G401 (cell line): ENCODE results near the gene ZBTB46. TPM values are rescaled to one million over a fixed set of nuclear protein-coding genes. Genes with fewer than 3 reads are reported as not detected.

ENCODE experiments used
- DNase-seq: peaks from one replicate; pipeline ENCODE4 v3.0.0-alpha.2; 2015; ENCODE audit warnings: low spot score
- in situ Hi-C: cut with HindIII; loops from 2 replicates; pipeline ENCODE4 v1.10.0; 2016; ENCODE audit warnings: low sequenced_read_pairs, mixed read lengths
- total RNA-seq: library from RNA; depleted of rRNA; stranded (reverse); fragments of >200 nt; shearing (Covaris generic); gene quantifications from 2 replicates; pipeline ENCODE4 v1.2.3, GENCODE V29; 2014

ZBTB46 gene
- total RNA-seq, 1 experiment from 2014 or later, result 42.5 TPM

GRCh38 chr20:63755933-63756647 is 75.0 kb downstream of the ZBTB46 start:
- peak; percentile 73 for DNase-seq
- in situ Hi-C loops, result no loop called here

DNA sequence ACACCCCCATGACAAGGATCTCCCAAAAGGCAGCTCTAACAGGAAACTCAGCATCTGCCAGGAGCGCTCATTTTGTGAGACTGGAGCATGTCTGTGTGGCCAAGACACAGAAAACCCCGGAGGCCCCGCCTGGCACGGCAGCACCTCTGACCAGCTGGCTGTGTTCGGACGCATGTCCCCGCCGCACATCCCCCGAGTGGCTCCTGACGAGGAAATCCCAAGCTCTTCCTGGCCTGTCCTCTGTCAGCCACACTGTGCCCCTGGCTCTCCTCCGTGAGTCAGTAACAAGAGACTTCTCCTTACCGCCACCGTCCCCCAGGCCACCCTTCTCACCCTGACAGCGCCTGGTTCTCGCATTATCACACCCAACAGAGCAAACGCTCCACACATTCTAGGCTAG is 77.1 kb downstream of the ZBTB46 start:
- in situ Hi-C loops, result no loop called here

GRCh38 chr20:63753381-63753780 is 77.7 kb downstream of the ZBTB46 start:
- in situ Hi-C loops, result no loop called here
- no peak for DNase-seq

More for the DNA sequence above, 77.1 kb downstream of the ZBTB46 start:
- peak; percentile 57 for DNase-seq

- in situ Hi-C loops, result no loop called here
- DNase-seq, result no peak
Measured at GRCh38 chr20:63752411-63753101, 78.5 kb downstream of the ZBTB46 start.

DNA sequence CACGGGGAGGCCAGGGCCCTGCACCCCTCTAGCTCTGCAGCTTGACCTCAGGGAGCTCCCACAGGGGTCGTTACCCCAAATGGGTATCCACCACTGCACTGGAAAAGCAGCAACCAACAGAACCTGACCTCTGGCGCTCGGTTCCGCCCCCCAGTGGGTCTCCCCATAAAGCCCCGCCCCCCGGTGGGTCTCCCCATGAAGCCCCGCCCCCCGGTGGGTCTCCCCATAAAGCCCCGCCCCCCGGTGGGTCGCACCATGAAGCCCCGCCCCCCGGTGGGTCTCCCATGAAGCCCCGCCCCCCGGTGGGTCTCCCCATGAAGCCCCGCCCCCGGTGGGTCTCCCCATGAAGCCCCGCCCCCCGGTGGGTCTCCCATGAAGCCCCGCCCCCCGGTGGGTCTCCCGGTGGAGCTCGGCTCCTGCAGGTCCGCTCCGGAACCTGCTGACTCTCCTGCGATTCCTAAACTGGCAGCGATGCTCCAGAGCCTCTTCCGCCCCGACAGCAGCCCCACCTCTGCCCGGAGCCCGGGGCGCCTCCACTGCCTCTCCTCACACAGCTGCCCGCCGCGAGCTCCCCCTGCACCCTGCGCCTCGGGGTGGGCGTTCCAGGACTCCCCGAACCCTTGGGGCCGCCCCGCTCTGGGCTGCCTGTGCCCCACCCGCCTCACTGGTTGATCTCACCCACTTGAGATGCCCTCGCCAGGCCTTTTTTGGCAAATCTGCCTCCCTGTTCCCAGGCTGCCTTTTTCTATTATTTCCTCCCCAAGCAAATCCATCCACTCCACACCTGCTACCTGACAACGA is 79.4 kb downstream of the ZBTB46 start:
- DNase-seq, result no peak
- in situ Hi-C loops, result no loop called here

GRCh38 chr20:63750807-63751470 is 80.1 kb downstream of the ZBTB46 start:
- in situ Hi-C loops, result no loop called here
- no peak for DNase-seq

DNA sequence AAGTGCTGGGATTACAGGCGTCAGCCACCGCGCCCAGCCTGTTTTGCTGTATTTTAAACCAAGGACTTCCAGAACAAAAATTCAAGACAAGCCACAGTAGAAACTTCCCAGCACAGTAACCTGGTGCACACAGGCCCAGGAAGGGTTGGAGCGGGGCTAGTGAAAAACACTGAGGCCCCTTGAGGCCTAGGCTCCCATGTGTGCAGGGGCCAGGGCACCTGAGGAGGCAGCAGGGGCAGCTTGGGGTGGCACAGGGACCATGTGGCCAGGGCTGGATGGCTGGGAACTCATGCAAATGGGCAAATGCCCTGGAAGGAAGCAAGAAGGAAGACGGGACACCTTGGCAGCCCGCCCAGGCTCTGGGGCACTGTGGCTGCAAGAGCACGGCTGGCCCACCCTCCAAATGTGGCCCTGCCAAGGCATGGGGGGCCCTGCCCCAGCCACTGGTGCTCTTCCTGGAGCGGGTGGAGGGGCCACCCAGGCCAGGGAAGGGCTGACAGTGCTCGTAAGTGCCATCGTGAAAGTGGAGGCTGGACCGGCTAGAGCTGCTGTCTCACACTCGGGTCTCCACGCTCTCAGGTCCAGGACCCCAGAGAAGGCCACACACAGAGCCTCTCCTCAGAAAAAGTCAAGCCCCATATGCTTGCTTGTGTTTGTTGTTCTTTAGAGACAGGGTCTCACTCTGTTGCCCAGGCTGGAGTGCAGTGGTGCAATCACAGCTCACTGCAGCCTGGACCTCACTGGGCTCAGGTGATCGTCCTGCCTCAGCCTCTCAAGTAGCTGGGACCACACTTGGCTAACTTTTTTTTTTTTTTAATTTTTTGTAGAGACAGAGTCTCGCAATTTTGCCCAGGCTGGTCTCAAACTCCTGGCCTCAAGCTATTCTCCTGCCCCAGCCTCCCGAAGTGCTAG is 81.2 kb downstream of the ZBTB46 start:
- in situ Hi-C loops, result no loop called here
- DNase-seq, result no peak

- DNase-seq, result no peak
- in situ Hi-C loops, result no loop called here
Measured at GRCh38 chr20:63748934-63749270, 82.2 kb downstream of the ZBTB46 start.

DNA sequence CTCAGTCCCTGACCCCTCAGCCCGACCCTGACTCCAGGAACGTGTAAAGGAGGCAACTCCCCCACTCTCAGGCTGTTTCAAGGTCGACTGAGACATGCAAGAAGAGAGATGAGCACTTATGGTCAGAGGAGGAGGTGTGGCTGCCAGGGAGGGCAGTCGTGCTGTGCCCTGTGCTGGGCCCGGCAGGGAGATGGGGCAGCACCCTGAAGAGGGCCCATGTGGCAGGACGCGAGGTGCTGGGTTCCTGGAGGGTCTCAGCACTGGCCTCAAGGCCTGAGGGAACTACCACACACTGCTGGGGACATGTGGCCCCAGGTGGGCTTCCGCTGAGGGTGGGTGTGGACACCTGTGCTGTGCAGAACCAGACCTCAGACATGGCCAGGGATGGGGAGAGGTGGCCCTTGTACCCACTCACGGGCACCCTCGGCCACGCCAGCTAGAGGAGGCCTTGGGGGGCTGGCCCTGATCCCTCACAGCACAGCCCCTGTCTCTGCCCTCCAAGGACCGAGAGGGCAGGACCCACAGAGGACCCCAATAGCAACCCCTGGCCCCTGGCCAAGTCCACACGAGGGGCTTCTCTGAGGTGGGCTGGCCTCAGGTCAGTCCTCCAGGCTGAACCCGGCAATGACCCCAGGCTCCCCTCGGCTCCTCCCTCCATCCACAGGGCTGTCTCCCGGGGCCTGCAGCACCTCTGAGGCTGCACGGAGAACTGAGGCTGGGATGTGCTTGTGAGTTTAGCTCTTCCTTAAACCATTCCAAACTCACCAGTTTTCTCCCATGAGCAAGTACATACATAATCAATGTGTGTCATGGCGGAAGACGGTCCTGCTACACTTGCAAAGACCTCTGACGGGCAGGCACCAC is 82.8 kb downstream of the ZBTB46 start:
- no peak for DNase-seq
- in situ Hi-C loops, result no loop called here

- no peak for DNase-seq
- in situ Hi-C loops, result no loop called here
Measured at GRCh38 chr20:63747622-63748069, 83.4 kb downstream of the ZBTB46 start.

DNA sequence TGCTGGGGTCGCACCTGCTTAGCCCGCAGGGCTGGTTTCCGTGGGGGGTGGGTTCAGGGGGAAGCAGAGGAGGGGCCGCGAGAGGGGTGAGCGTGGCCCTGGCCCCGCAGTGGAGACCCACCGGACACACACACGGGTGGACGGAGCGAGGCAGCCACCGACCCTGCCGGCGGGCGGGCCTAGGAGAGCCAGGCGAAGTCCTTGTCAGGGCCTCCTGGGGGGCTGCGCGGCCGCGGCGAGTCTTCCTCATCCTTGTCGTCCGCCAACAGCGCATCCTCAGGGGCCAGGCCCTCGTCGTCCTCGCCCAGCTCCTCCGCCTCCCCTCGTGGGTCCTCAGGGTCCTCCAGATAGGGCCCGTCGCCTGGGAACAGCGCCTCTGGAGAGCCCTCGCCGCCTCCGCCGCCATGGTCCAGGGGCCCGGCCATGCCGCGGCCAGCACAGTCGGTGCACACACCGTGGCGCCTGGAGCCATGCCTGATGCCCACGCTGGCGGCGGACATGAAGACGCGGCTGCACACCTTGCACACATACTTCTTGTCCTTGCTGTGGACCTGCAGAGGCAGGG is 84.2 kb downstream of the ZBTB46 start:
- no peak for DNase-seq

DNA sequence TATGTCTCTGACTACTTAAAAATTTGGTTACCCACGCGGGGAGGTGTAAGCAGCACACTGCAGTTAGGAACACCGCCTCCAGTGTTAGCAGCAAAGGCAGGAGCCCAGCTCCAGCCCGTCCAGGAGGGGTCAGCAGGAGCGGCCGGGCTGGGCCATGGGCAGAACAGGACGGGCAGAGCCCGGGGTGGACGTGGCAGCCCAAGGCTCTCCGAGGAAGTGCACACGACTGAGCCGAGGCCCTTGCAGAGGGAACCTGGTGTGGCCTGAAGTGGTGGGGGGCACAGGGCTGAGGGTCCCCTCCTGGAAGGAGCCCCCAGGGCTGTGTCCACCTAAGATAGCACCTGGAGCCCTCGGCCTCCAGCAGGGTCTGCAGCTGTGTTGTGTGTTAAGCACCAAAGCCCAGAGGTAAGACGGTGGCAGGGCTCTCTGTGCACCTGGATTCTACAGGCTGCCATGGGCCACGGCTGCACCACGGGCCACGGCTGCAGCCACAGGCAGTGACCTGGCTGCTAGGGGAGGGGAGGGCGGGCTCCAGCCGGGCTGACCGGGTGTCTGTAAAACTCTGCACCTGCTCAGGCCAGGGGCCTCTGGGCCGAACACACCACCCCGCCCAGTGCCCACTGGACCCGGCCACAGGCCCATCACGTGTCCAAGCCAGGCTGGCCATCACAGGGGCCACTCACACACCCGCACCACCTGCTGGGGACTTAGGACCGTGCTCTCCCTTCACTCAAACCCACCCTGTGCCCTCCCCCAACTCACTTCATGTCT is 84.9 kb downstream of the ZBTB46 start:
- in situ Hi-C loops, result no loop called here
- no peak for DNase-seq

More for the DNA sequence above, 84.2 kb downstream of the ZBTB46 start:
- in situ Hi-C loops, result no loop called here

GRCh38 chr20:63745424-63745805 is 85.6 kb downstream of the ZBTB46 start:
- no peak for DNase-seq
- in situ Hi-C loops, result no loop called here

- in situ Hi-C loops, result no loop called here
- no peak for DNase-seq
Measured at GRCh38 chr20:63744574-63745423, 86.3 kb downstream of the ZBTB46 start.

GRCh38 chr20:63744158-63744557 is 86.9 kb downstream of the ZBTB46 start:
- in situ Hi-C loops, result no loop called here
- no peak for DNase-seq
